Colonic mucosa (tissue), 4 donors: ENCODE results near the gene CHD2. TPM values are rescaled to one million over a fixed set of nuclear protein-coding genes. Genes with fewer than 3 reads are reported as not detected.

Experiments used
- DNase-seq: peaks from one replicate; pipeline ENCODE4 v3.0.0-alpha.2; 2020
- H3K27ac ChIP-seq: fragments of 200-600 bp; one replicate; pipeline ENCODE4 v1.8.0; 2021
- H3K27me3 ChIP-seq: fragments of 200-600 bp; one replicate; pipeline ENCODE4 v1.8.0; 2021
- H3K36me3 ChIP-seq: fragments of 200-600 bp; one replicate; pipeline ENCODE4 v1.8.0; 2021
- H3K4me1 ChIP-seq: fragments of 200-600 bp; one replicate; pipeline ENCODE4 v1.8.0; 2021; ENCODE audit warnings: mild to moderate bottlenecking
- H3K4me3 ChIP-seq: fragments of 200-600 bp; one replicate; pipeline ENCODE4 v1.8.0; 2021
- H3K9ac ChIP-seq, 2 donors: one replicate each; pipeline ENCODE4 v1.7.0; 2013; ENCODE audit warnings: control low read depth in 2 of 2, low read depth in 2 of 2, low read length in 2 of 2
- H3K9me3 ChIP-seq: fragments of 200-600 bp; one replicate; pipeline ENCODE4 v1.8.0; 2021
- intact Hi-C: fragments of 100-400 bp; cut with DNase I; formaldehyde crosslinking; loops from one replicate; pipeline ENCODE4 v1.14.1; 2022
- total RNA-seq, 2 donors: library from RNA; stranded (reverse); fragmentation: NEBNext Ultra II Directional in 1 of 2; extraction: Animal tissue kit (Norgen Biotek cat#: 25700) in 1 of 2; gene quantifications; one replicate each; pipeline ENCODE4 v1.2.1, GENCODE V29; 2021
- TF ChIP-seq, protein P1 (sequence below): fragments of 200-600 bp; IDR thresholded peaks from one replicate; pipeline ENCODE4 v1.8.0; 2022; ENCODE audit warnings: antibody characterized with exemption, mild to moderate bottlenecking
- donor health status: healthy.
- donor health status: DM: no; HTN: no; CAD: no.
- donor health status: DM: no; HTN: no; CAD: no.

The CHD2 gene
- total RNA-seq, 2 donors from 2014 or later: 87.5 to 121 TPM

DNA sequence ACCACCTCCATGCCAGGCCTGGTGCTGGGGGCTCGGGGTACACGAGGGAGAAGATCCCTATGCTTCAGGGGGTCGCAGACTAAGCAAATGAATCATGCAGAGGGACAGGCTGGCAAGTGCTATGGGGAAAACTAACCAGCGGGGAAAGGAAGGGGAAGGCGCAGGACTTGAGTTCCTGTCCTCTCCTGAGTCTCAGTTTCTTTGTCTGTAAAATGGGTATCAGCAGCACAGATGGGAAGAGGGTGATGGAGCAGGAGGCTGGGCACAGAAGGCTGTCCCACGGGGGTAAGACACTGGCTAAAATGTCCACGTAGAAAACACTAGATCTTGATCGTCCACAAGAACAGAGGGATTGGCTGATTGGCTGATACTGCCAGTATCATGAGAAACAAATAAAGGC is 149.1 kb downstream of the CHD2 start:
- Histone ChIP-seq H3K27ac (no peak overlapping the region), H3K27me3 (no peaks in the 10 kb centered on the region), H3K36me3 (no peaks in the 10 kb centered on the region), H3K9ac (no peak overlapping the region), H3K4me1 (no peaks in the 10 kb centered on the region), H3K9me3 (no peaks in the 10 kb centered on the region), H3K4me3 (no peak overlapping the region)
- DNase-seq: no peak
- intact Hi-C loops: loop anchor here (2.0 kb wide), 1 partner anchor 18 kb away; no protein-coding TSS in a partner anchor
- TF ChIP-seq, protein P1, sequence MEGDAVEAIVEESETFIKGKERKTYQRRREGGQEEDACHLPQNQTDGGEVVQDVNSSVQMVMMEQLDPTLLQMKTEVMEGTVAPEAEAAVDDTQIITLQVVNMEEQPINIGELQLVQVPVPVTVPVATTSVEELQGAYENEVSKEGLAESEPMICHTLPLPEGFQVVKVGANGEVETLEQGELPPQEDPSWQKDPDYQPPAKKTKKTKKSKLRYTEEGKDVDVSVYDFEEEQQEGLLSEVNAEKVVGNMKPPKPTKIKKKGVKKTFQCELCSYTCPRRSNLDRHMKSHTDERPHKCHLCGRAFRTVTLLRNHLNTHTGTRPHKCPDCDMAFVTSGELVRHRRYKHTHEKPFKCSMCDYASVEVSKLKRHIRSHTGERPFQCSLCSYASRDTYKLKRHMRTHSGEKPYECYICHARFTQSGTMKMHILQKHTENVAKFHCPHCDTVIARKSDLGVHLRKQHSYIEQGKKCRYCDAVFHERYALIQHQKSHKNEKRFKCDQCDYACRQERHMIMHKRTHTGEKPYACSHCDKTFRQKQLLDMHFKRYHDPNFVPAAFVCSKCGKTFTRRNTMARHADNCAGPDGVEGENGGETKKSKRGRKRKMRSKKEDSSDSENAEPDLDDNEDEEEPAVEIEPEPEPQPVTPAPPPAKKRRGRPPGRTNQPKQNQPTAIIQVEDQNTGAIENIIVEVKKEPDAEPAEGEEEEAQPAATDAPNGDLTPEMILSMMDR: no peak

DNA sequence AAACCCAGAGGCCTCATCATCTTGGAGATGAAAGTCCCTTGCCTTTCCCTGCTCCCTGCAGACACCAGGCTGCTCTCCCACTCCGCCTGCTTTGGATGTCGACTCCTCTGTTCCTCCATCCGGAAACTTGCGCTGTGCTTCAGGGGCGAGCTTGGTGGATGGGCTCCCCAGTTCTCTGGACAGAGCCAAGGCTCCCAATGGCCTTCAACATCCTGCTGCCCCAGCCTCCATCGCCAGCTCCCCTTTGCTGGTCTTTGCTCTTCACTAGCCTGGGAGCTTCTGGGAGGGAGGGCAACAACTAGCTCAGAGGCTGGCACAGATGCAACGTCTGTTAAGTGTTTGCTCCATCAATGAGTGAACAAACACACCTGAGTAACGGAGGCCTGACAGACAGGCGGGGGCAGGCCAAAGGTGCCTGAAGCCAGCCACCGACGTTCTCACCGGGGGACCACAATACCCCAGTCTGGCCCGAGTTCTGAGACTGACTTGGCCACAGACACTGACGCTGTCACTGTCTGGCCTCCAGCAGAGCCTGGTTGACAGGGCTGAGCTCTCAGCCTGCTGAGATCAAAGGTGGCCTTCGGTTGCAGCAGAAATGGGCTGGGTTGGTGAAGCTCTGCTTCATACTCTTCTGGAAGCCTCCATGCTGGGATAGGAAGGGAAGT is 149.9 kb downstream of the CHD2 start:
- H3K27me3 ChIP-seq: no peaks in the 10 kb centered on the region
- H3K4me3 ChIP-seq: no peak overlapping the region
- no peak for DNase-seq
- no peak overlapping the region for H3K9ac ChIP-seq
- H3K27ac ChIP-seq: no peak overlapping the region
- H3K9me3 ChIP-seq: no peaks in the 10 kb centered on the region
- no peaks in the 10 kb centered on the region for H3K4me1 ChIP-seq
- H3K36me3 ChIP-seq: no peaks in the 10 kb centered on the region
- intact Hi-C loops: loop anchor here (2.0 kb wide), 1 partner anchor 17 kb away; no protein-coding TSS in a partner anchor
- TF ChIP-seq, protein P1: no peak

DNA sequence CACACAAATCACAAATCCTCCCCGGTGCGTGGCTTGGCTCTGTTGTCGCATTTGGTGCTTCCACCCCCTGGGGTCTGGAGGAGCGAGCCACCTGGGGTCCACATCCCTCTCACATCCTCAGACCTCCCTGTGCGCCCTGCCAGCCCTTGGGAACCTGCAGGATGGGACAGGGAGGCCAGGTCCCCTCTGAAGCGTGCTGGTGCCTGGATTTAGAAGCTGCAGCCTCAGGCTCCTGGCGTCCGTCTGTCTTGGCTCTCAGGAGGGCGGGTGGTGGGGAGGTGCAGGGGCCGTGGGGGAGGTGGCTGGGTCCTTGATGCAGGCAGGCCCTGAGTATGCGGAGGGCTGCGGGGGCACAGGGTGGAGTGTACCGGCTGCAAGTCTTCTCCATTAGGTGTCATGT is 150.5 kb downstream of the CHD2 start:
- Histone ChIP-seq H3K4me3 (no peak overlapping the region), H3K36me3 (no peaks in the 10 kb centered on the region), H3K4me1 (no peaks in the 10 kb centered on the region), H3K27ac (no peak overlapping the region), H3K27me3 (no peaks in the 10 kb centered on the region), H3K9ac (no peak overlapping the region), H3K9me3 (no peaks in the 10 kb centered on the region)
- intact Hi-C loops: no loop called here
- TF ChIP-seq, protein P1: no peak
- DNase-seq: no peak

DNA sequence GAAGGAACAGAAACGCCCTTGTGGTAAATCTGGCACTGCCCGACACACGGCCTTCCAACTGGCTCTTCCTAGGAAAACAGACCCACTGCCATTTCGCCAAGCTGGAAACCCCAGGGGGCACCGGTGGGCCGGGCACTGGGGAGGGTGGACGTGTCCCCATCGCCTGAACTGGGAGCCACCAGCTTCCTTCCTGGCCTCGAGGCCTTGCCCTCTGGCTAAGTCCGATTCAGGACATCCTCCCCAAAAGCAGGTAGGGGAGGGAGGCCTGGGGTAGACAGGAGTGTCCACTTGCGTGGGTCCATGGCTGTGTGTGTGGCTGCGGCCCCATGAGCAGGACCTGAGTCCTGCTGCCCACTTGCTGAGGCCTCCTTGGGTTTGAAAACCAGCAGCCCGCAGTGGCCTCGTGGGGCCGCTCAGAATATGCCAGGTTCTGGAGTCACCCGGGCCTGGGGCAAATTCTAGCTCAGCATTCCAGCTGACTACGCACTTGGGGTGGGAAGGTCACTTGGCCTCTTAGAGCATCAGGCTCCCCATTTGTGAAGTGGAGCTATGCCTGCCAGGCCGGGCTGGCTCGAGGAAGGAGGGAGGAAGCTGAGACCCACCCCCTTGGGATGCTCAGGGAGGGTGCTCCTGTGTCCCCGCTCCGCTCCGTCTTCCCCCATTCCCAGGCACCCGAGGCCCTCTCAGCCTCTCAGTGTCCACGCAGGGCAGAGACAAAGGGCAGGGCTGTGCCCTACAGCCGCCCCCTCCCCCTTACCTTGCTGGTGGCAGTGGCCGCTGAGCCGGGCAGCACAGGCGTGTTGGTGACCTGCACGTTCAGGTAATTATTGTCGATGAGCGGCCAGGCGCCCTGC is 151.3 kb downstream of the CHD2 start:
- Histone ChIP-seq H3K27me3 (no peaks in the 10 kb centered on the region), H3K9me3 (no peaks in the 10 kb centered on the region), H3K4me1 (no peaks in the 10 kb centered on the region), H3K36me3 (no peaks in the 10 kb centered on the region), H3K4me3 (no peak overlapping the region), H3K9ac (no peak overlapping the region), H3K27ac (no peak overlapping the region)
- TF ChIP-seq, protein P1: no peak
- no peak for DNase-seq
- intact Hi-C loops: no loop called here

DNA sequence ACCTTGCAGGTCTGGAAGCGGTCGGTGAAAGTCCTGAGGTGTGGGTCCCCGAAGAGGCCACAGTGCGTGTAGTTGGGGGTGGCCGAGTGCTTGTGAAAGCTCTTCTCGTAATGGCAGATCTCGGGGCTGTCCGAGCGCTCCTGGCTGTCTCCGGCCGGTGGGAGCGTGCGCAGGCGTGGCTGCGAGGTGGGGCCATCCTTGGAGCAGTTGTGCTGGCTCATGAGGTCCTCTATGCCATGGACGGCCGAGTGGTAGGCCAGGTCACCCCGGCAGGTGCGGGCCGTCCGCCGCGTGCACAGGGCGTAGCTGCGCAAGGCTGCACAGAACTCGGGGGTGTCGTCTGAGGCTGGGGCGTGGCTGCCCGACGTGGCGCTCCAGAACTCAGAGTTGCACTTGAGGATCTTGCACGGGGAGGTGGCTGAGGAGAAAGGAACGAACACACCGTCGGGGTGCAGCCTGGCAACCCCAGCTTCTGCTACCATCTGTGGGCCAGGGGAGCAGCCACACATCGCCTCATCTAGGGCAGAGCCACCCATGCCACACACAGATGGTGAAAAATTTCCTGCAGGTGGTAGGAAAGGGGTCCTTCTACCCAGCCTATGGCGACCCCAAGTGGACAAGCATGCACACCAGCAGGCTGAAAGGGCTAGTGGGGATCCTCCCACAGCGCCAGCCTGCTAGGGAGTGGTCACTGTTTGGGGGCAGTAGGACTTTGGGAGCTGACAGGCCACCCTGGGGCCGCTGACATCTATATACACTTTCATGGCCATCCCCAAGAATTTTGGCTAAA is 152.2 kb downstream of the CHD2 start:
- DNase-seq: no peak
- H3K9ac ChIP-seq: no peak overlapping the region
- TF ChIP-seq, protein P1: no peak
- intact Hi-C loops: no loop called here
- H3K27me3 ChIP-seq: no peaks in the 10 kb centered on the region
- no peaks in the 10 kb centered on the region for H3K36me3 ChIP-seq
- H3K27ac ChIP-seq: no peak overlapping the region
- no peak overlapping the region for H3K4me3 ChIP-seq
- H3K9me3 ChIP-seq: no peaks in the 10 kb centered on the region
- no peaks in the 10 kb centered on the region for H3K4me1 ChIP-seq
